NB4 (cell line): ENCODE data around the gene OR2T27.
"Not testable (repeated sequence)": the region's sequence is repeated elsewhere in the genome, so short reads cannot be mapped to it uniquely, and the experiment has no call there.

Experiments used
- DNase-seq: peaks from one replicate; pipeline ENCODE4 v3.0.0; 2010; ENCODE audit warnings: low read depth
- H3K4me3 ChIP-seq: one replicate; pipeline ENCODE4 v1.5.1; 2011; ENCODE audit warnings: mild to moderate bottlenecking, low read depth, low read length, moderate library complexity
- MAX ChIP-seq: IDR thresholded peaks from 2 replicates; pipeline ENCODE4 v1.6.1; 2011; ENCODE audit warnings: low read depth, low read length
- MYC ChIP-seq: IDR thresholded peaks from 2 replicates; pipeline ENCODE4 v1.6.1; 2011; ENCODE audit warnings: low read depth, low read length
- POLR2A ChIP-seq: IDR thresholded peaks from 2 replicates; pipeline ENCODE4 v1.6.1; 2011; ENCODE audit warnings: mild to moderate bottlenecking; ENCODE audit not compliant: insufficient read length; ENCODE audit errors: extremely low read depth
- TF ChIP-seq, protein P1 (sequence below): IDR thresholded peaks from one replicate; pipeline ENCODE4 v1.5.1; 2012; ENCODE audit warnings: low read depth, low read length

Gene OR2T27

DNA sequence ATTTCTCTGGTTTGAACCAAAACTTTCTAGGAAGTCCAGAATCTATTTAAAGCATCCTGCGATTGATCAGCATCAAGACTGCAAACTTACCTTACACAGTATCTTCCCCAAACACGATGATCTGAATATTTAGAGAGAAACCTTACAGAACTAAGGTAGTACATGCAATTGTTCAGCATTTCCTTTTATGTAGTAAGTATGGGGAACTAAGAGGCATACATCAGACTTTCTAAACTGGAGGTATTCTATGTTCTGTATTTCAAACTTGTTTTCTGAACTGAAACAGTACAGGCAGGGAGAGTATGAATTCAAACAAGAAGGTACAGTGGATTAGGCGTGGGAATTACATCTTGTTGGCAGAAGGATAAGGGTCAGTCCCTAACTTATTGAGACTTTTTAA lies at the start of gene OR2T27:
Gene OR2T27 (minus strand): TSS at position 175 of the 400 bp plus-strand sequence. CDS start 4,644 bp downstream, outside the sequence.
- not testable (repeated sequence) for DNase-seq, H3K4me3 ChIP-seq

DNA sequence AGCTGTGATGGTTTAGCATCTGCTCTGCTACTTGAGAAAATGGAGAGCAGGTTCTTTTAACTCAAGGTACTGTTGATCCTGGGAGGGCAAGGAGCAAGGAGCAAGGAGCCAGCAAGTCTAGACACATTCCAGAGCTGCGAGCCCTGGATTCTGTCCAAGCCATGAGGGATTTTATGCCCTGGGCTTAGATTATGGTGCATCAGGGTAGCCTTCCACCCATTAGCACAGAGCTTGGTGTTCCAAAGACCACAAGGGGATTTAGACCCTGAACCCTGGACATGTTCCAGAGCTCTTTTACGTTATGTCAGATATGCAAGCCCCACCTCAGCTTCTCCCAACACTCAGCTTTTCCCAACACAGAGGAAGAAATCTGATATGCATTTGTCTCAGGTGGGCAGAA lies 49.3 kb upstream of the OR2T27 start:
- TF ChIP-seq POLR2A (no peak), MYC (no peak), MAX (no peak)
- TF ChIP-seq, protein P1, sequence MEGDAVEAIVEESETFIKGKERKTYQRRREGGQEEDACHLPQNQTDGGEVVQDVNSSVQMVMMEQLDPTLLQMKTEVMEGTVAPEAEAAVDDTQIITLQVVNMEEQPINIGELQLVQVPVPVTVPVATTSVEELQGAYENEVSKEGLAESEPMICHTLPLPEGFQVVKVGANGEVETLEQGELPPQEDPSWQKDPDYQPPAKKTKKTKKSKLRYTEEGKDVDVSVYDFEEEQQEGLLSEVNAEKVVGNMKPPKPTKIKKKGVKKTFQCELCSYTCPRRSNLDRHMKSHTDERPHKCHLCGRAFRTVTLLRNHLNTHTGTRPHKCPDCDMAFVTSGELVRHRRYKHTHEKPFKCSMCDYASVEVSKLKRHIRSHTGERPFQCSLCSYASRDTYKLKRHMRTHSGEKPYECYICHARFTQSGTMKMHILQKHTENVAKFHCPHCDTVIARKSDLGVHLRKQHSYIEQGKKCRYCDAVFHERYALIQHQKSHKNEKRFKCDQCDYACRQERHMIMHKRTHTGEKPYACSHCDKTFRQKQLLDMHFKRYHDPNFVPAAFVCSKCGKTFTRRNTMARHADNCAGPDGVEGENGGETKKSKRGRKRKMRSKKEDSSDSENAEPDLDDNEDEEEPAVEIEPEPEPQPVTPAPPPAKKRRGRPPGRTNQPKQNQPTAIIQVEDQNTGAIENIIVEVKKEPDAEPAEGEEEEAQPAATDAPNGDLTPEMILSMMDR, result no peak
- no peak for DNase-seq
- no peak overlapping the region for H3K4me3 ChIP-seq

DNA sequence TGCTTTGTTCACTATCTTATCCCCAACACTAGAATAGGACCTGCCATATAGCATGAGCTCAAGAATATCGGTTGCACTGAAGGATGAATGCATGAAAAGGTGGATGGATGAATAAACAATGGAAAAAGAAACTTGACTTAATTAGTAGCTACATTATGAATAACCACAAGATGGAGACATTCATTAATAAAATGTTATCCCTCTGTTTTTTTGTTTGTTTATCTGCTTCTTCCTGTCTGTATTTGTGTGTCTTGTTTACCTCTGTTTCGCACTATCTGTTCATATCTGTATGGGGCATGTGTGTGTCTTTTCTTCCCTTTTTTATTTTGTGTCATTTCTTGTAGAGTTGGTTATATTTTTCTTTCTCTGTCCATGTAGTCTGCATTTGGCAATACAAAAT lies 48.3 kb upstream of the OR2T27 start:
- DNase-seq, result no peak
- no peak overlapping the region for H3K4me3 ChIP-seq
- TF ChIP-seq MAX (no peak), MYC (no peak), POLR2A (no peak)
- TF ChIP-seq, protein P1, result no peak

- no peak within 1 kb of the TSS for H3K4me3 ChIP-seq
- TF ChIP-seq MAX (no peak), POLR2A (no peak), MYC (no peak)
- TF ChIP-seq, protein P1, result no peak
- no peak for DNase-seq
Observed at GRCh38 chr1:248702714-248703113, 47.4 kb upstream of the OR2T27 start, which contains the start of gene OR14I1. TSS of gene OR14I1 (minus strand) at chr1:248702766.

GRCh38 chr1:248699099-248699498 lies 43.8 kb upstream of the OR2T27 start:
- TF ChIP-seq, protein P1, result no peak
- TF ChIP-seq MAX, result no peak
- TF ChIP-seq POLR2A, result no peak
- no peak for TF ChIP-seq MYC
- H3K4me3 ChIP-seq, result no peak overlapping the region
- DNase-seq, result no peak

DNA sequence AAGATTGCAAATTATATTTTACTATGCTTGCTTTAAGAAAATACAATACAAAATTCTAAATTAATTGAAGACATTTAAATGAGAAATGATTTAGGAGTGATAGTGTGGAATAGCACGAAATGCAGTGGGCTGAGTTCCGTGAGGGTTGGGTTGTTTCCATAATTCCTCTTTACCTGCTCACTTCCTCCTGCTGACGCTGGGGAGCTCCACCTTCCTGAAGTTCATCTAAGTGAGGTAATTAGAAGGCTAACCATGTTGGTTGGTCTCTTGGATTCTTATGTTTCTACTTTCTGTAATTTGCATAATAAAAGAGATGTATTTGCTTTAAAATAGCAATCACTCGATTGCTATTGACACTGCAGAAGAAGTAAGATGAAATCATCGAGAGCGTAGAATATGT lies 42.6 kb upstream of the OR2T27 start:
- TF ChIP-seq MAX, result no peak
- TF ChIP-seq POLR2A, result no peak
- TF ChIP-seq, protein P1, result no peak
- TF ChIP-seq MYC, result no peak
- DNase-seq, result no peak
- no peak overlapping the region for H3K4me3 ChIP-seq
